Endothelial cell of umbilical vein (primary cell): ENCODE measurements around the gene LRFN2. TPM values are rescaled to one million over a fixed set of nuclear protein-coding genes. Genes with fewer than 3 reads are reported as not detected.

Source experiments
- BruUV-seq: library from RNA; stranded (reverse); fragments of 400-500 nt; replicated peaks from 2 replicates; lab custom pipeline; 2021; lab: Mats Ljungman, UMichigan
- CTCF ChIA-PET: fragments of 300-600, 350-600 bp; sonication (Branson Sonifier 250); formaldehyde crosslinking; loops from one replicate; lab custom pipeline; 2021; ENCODE audit warnings: antibody characterized with exemption, inconsistent platforms; lab: Charles Lee
- POLR2A ChIA-PET: fragments of 300-600, 350-600 bp; sonication (Branson Sonifier 250); formaldehyde crosslinking; loops from one replicate; lab custom pipeline; 2021; ENCODE audit warnings: antibody characterized with exemption, inconsistent platforms; lab: Charles Lee
- DNase-seq: peaks from one replicate; pipeline ENCODE4 v3.0.0-alpha.2; 2011; ENCODE audit warnings: low read depth, low spot score
- FAIRE-seq: peaks from 2 replicates; lab custom pipeline; 2011; peaks lifted over from hg19 to GRCh38; lab: Jason Lieb, UNC
- H2AFZ ChIP-seq: 2 replicates; pipeline ENCODE4 v1.6.0; 2012; ENCODE audit warnings: low read depth, low read length, control low read depth, inconsistent platforms
- H3K27ac ChIP-seq: 2 replicates; pipeline ENCODE4 v1.5.1; 2011; ENCODE audit warnings: low read depth, mild to moderate bottlenecking, control low read depth, low read length, moderate library complexity; ENCODE audit not compliant: insufficient read depth
- H3K27me3 ChIP-seq, 2 experiments: 2 replicates each; pipeline versions ENCODE4 v1.6.0 to v1.6.1; 2011; ENCODE audit warnings: low read length in 2 of 2, mixed read lengths in 1 of 2; ENCODE audit not compliant: control insufficient read depth in 2 of 2, insufficient read depth in 2 of 2
- H3K36me3 ChIP-seq, 2 experiments: 2 replicates in 1 of 2; 3 replicates in 1 of 2; pipeline ENCODE4 v1.5.1; 2011; ENCODE audit warnings: low read length in 2 of 2, mild to moderate bottlenecking in 1 of 2, moderate library complexity in 1 of 2; ENCODE audit not compliant: control insufficient read depth in 2 of 2, insufficient read depth in 2 of 2; ENCODE audit errors: extremely low read depth in 1 of 2
- H3K4me1 ChIP-seq: 3 replicates; pipeline ENCODE4 v1.5.1; 2011; ENCODE audit warnings: mild to moderate bottlenecking, low read length; ENCODE audit not compliant: control insufficient read depth, insufficient read depth; ENCODE audit errors: extremely low read depth
- H3K4me2 ChIP-seq: 2 replicates; pipeline ENCODE4 v1.6.1; 2011; ENCODE audit warnings: low read length, control low read depth, mixed read lengths; ENCODE audit not compliant: insufficient read depth
- H3K4me3 ChIP-seq, 3 experiments: fragments of 200-600 bp in 1 of 3; sonication (generic), shearing (Covaris generic) in 1 of 3; replicated peaks in 1 of 3; 2 replicates each; pipeline ENCODE4 v1.5.1; 2011 to 2016; ENCODE audit warnings: control low read depth in 3 of 3, low read length in 3 of 3, mild to moderate bottlenecking in 2 of 3, inconsistent platforms in 1 of 3, low read depth in 1 of 3, moderate library complexity in 1 of 3; ENCODE audit not compliant: insufficient read depth in 1 of 3
- H3K79me2 ChIP-seq: 2 replicates; pipeline ENCODE4 v1.6.0; 2012; ENCODE audit warnings: low read length, inconsistent platforms; ENCODE audit not compliant: control insufficient read depth, insufficient read depth
- H3K9ac ChIP-seq: replicated peaks from 2 replicates; pipeline ENCODE3; 2011; ENCODE audit warnings: low read length, control low read depth; ENCODE audit not compliant: insufficient read depth; ENCODE audit errors: extremely low read depth
- H3K9me1 ChIP-seq: replicated peaks from 3 replicates; pipeline ENCODE4 v1.6.0; 2011; ENCODE audit warnings: mild to moderate bottlenecking, low read length; ENCODE audit not compliant: control insufficient read depth, insufficient read depth; ENCODE audit errors: extremely low read depth
- H3K9me3 ChIP-seq: replicated peaks from 2 replicates; pipeline ENCODE4 v1.5.1; 2012; ENCODE audit warnings: low read length, inconsistent platforms; ENCODE audit not compliant: control insufficient read depth, insufficient read depth
- H4K20me1 ChIP-seq: replicated peaks from 2 replicates; pipeline ENCODE3; 2011; ENCODE audit warnings: mild to moderate bottlenecking, low read length; ENCODE audit not compliant: control insufficient read depth, insufficient read depth; ENCODE audit errors: extremely low read depth
- EZH2 ChIP-seq: IDR thresholded peaks from 2 replicates; pipeline ENCODE4 v1.6.1; 2012; ENCODE audit warnings: borderline replicate concordance, low read depth, mild to moderate bottlenecking, moderate library complexity, low read length, inconsistent platforms; ENCODE audit not compliant: severe bottlenecking
- FOS ChIP-seq: IDR thresholded peaks from 2 replicates; pipeline ENCODE4 v1.6.1; 2011; ENCODE audit warnings: mild to moderate bottlenecking, low read length, moderate library complexity, borderline replicate concordance; ENCODE audit not compliant: insufficient read depth
- GATA2 ChIP-seq: IDR thresholded peaks from 2 replicates; pipeline ENCODE4 v1.7.0; 2011; ENCODE audit warnings: low read depth, mild to moderate bottlenecking, moderate library complexity, mixed read lengths, low read length; ENCODE audit not compliant: insufficient read length, insufficient read depth
- JUN ChIP-seq: IDR thresholded peaks from 2 replicates; pipeline ENCODE4 v1.6.1; 2011; ENCODE audit warnings: borderline replicate concordance, low read depth; ENCODE audit not compliant: insufficient read length, insufficient read depth
- MYC ChIP-seq: IDR thresholded peaks from one replicate; pipeline ENCODE4 v1.6.1; 2011; ENCODE audit warnings: mild to moderate bottlenecking, low read depth, low read length
- POLR2A ChIP-seq: IDR thresholded peaks from 2 replicates; pipeline ENCODE4 v1.6.1; 2012; ENCODE audit warnings: low read depth, mild to moderate bottlenecking, control low read depth, low read length
- POLR2AphosphoS5 ChIP-seq: IDR thresholded peaks from 2 replicates; pipeline ENCODE4 v1.6.1; 2012; ENCODE audit warnings: low read depth, mild to moderate bottlenecking, control low read depth, low read length, moderate library complexity; ENCODE audit not compliant: insufficient read depth
- dilution Hi-C: fragments of 300-500 bp; cut with MboI; formaldehyde crosslinking; loops from one replicate; pipeline ENCODE4 v1.15.0; 2019; ENCODE audit warnings: low sequenced_read_pairs; ENCODE audit not compliant: extremely low pct_ligation_motif_present
- intact Hi-C: fragments of 100-400 bp; cut with micrococcal nuclease; formaldehyde crosslinking; loops from one replicate; pipeline ENCODE4 v1.10.0; 2022
- polyA plus RNA-seq, 4 experiments: library from polyadenylated mRNA; depleted of rRNA in 3 of 4; stranded (reverse) in 3 of 4; unstranded in 1 of 4; fragments of >200 nt; gene quantifications; 2 replicates each; pipeline versions ENCODE4 v1.2.1 to v1.2.3, GENCODE V29; 2011 to 2012; ENCODE audit warnings: missing spikeins in 1 of 4
- total RNA-seq: library from RNA; stranded (reverse); gene quantifications from 2 replicates; pipeline ENCODE4 v1.2.3, GENCODE V29; 2021
- TF ChIP-seq, protein P1 (sequence below), 2 donors: IDR thresholded peaks; 1 replicate in 1 of 2; 2 replicates in 1 of 2; pipeline ENCODE4 v1.5.1; 2011; ENCODE audit warnings: low read length in 2 of 2, mild to moderate bottlenecking in 2 of 2, moderate library complexity in 2 of 2, control low read depth in 1 of 2, inconsistent platforms in 1 of 2, low read depth in 1 of 2; ENCODE audit not compliant: insufficient read depth in 1 of 2; ENCODE audit errors: extremely low read depth in 1 of 2
- TF ChIP-seq, protein P2 (sequence below): IDR thresholded peaks from 2 replicates; pipeline ENCODE4 v1.6.1; 2011; ENCODE audit not compliant: insufficient read depth, insufficient read length

Gene LRFN2
- total and polyA plus RNA-seq, 2 donors (not counting 3 experiments of a cell fraction or from before 2014, with no cell fraction given): not detected

DNA sequence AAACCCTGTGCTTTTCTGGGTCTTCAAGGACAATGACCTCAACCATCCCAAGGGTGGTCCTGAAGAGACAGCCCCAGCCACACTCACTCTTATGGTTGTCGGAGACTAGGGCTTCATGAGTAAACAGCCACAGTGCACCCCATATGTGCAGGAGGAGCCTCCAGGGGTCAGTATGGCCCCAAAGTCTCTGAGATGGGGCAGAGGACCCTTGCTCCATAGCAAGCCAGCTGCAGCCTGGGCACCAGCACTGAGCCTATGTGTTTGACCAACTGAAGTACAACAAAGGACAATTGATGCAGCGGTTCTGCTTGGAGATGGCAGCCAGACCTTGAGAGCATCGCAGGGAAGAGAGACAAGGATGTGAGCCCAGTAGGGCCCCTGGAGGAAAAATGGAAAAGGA is 112.2 kb downstream of the LRFN2 start:
- intact Hi-C loops: no loop called here
- no peaks in the 10 kb centered on the region for H3K9me3 ChIP-seq
- FAIRE-seq: no peak

DNA sequence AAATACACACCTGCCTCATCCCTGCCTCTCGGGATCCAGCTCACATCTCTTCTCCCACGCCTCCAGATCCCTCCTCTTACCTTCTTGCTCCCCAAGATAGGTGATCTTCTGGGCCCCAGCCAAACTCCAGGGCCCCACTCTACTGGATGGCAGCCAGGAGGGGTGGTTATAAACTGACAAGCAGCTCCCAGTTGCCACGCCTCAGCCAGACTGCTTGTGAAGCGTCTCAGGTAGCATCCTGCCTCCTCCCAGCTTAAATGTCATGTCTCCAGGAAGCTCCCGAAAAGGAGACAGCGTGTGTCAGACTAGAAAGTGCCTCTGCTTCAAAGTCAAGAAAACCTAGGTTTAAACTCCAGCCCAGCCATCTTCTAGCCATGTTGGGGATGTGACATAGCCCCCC is 114.1 kb downstream of the LRFN2 start:
- intact Hi-C loops: no loop called here
- Histone ChIP-seq H3K27me3 (no peaks in the 10 kb centered on the region), H3K4me1 (no peaks in the 10 kb centered on the region), H3K4me3 (no peak overlapping the region), H2AFZ (no peak overlapping the region), H3K27ac (no peak overlapping the region), H3K9me1 (no peaks in the 10 kb centered on the region), H3K9me3 (no peaks in the 10 kb centered on the region), H3K79me2 (no peaks in the 10 kb centered on the region), H4K20me1 (no peaks in the 10 kb centered on the region), H3K36me3 (no peaks in the 10 kb centered on the region), H3K9ac (no peak overlapping the region), H3K4me2 (no peak overlapping the region)
- POLR2A ChIA-PET: no interaction called here
- DNase-seq: no peak
- CTCF ChIA-PET: no interaction called here
- FAIRE-seq: no peak
- BruUV-seq: no TSS peak
- dilution Hi-C loops: no loop called here
- no peak for TF ChIP-seq EZH2
- no peak for TF ChIP-seq FOS
- TF ChIP-seq POLR2A: no peak
- TF ChIP-seq GATA2: no peak
- no peak for TF ChIP-seq JUN
- TF ChIP-seq, protein P1, sequence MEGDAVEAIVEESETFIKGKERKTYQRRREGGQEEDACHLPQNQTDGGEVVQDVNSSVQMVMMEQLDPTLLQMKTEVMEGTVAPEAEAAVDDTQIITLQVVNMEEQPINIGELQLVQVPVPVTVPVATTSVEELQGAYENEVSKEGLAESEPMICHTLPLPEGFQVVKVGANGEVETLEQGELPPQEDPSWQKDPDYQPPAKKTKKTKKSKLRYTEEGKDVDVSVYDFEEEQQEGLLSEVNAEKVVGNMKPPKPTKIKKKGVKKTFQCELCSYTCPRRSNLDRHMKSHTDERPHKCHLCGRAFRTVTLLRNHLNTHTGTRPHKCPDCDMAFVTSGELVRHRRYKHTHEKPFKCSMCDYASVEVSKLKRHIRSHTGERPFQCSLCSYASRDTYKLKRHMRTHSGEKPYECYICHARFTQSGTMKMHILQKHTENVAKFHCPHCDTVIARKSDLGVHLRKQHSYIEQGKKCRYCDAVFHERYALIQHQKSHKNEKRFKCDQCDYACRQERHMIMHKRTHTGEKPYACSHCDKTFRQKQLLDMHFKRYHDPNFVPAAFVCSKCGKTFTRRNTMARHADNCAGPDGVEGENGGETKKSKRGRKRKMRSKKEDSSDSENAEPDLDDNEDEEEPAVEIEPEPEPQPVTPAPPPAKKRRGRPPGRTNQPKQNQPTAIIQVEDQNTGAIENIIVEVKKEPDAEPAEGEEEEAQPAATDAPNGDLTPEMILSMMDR (IDR thresholded peaks at IDR 0.05; ENCODE audit: extremely low read depth in 1 of 2, insufficient read depth in 1 of 2, low read depth in 1 of 2, low read length in 2 of 2): no peak
- no peak for TF ChIP-seq POLR2AphosphoS5
- TF ChIP-seq MYC: no peak
- TF ChIP-seq, protein P2, sequence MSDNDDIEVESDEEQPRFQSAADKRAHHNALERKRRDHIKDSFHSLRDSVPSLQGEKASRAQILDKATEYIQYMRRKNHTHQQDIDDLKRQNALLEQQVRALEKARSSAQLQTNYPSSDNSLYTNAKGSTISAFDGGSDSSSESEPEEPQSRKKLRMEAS: no peak

More for the DNA sequence above, 112.2 kb downstream of the LRFN2 start:
- Histone ChIP-seq H4K20me1 (no peaks in the 10 kb centered on the region), H3K4me2 (no peak overlapping the region), H3K4me1 (no peaks in the 10 kb centered on the region), H3K4me3 (no peak overlapping the region), H3K79me2 (no peaks in the 10 kb centered on the region), H3K27me3 (no peaks in the 10 kb centered on the region), H3K27ac (no peak overlapping the region), H3K9me1 (no peaks in the 10 kb centered on the region), H2AFZ (no peak overlapping the region), H3K36me3 (no peaks in the 10 kb centered on the region), H3K9ac (no peak overlapping the region)
- dilution Hi-C loops: no loop called here
- ChIA-PET POLR2A (no interaction called here), CTCF (no interaction called here)
- no peak for TF ChIP-seq FOS
- no peak for TF ChIP-seq POLR2AphosphoS5
- no peak for TF ChIP-seq EZH2
- no peak for TF ChIP-seq GATA2
- TF ChIP-seq, protein P2: no peak
- no TSS peak for BruUV-seq
- DNase-seq: no peak
